PFSK-1 (cell line): ENCODE measurements around the gene EIPR1.

Source experiments
- FOXP2 ChIP-seq: optimal IDR thresholded peaks from 2 replicates; pipeline ENCODE3; 2011; ENCODE audit warnings: borderline replicate concordance, control low read depth, inconsistent platforms; ENCODE audit not compliant: insufficient read depth; ENCODE audit errors: extremely low read length, extremely low read depth
- POLR2AphosphoS5 ChIP-seq: IDR thresholded peaks from 2 replicates; pipeline ENCODE4 v1.6.1; 2012; ENCODE audit warnings: low read depth, mild to moderate bottlenecking, control low read depth, low read length, moderate library complexity
- REST ChIP-seq, 2 experiments: IDR thresholded peaks; 2 replicates each; pipeline versions ENCODE4 v1.6.1 to v1.8.0; 2011 to 2012; ENCODE audit warnings: low read depth in 2 of 2, low read length in 2 of 2, control low read depth in 1 of 2, inconsistent platforms in 1 of 2, mild to moderate bottlenecking in 1 of 2, moderate library complexity in 1 of 2; ENCODE audit not compliant: insufficient read depth in 1 of 2
- SIN3A ChIP-seq: IDR thresholded peaks from 2 replicates; pipeline ENCODE4 v1.6.1; 2012; ENCODE audit warnings: mild to moderate bottlenecking, low read length, moderate library complexity, borderline replicate concordance; ENCODE audit not compliant: insufficient read depth
- TAF1 ChIP-seq: IDR thresholded peaks from 2 replicates; pipeline ENCODE4 v1.6.1; 2012; ENCODE audit warnings: low read length, control low read depth, borderline replicate concordance; ENCODE audit not compliant: insufficient read depth

- no peak for TF ChIP-seq TAF1
- TF ChIP-seq POLR2AphosphoS5: no peak
- TF ChIP-seq REST (IDR thresholded peaks at IDR 0.05; ENCODE audit: insufficient read depth in 1 of 2, low read depth in 2 of 2, low read length in 2 of 2): no peak
- TF ChIP-seq SIN3A: no peak
- no peak for TF ChIP-seq FOXP2
Measured at GRCh38 chr2:3224681-3225080, 152.9 kb downstream of the EIPR1 start.
